H9 (cell line): ENCODE results near the gene CCKAR. TPM values are rescaled to one million over a fixed set of nuclear protein-coding genes. Genes with fewer than 3 reads are reported as not detected.

Source experiments
- DNase-seq: peaks from one replicate; pipeline ENCODE4 v3.0.0-alpha.2; 2017
- H2AFZ ChIP-seq: one replicate; pipeline ENCODE4 v1.6.1; 2013; ENCODE audit warnings: mild to moderate bottlenecking, low read length, control low read depth, moderate library complexity
- H2AK5ac ChIP-seq: 2 replicates; pipeline ENCODE4 v1.6.1; 2013; ENCODE audit warnings: low read length, control low read depth, mixed read lengths; ENCODE audit not compliant: insufficient read length
- H2BK120ac ChIP-seq: one replicate; pipeline ENCODE4 v1.6.1; 2013; ENCODE audit warnings: low read depth, mild to moderate bottlenecking, low read length, control low read depth, inconsistent platforms; ENCODE audit not compliant: poor library complexity, severe bottlenecking
- H2BK12ac ChIP-seq: 2 replicates; pipeline ENCODE4 v1.6.1; 2013; ENCODE audit warnings: low read length, control low read depth, mixed read lengths, low read depth; ENCODE audit not compliant: insufficient read length
- H2BK15ac ChIP-seq: 2 replicates; pipeline ENCODE4 v1.6.1; 2013; ENCODE audit warnings: low read depth, low read length, control low read depth
- H2BK20ac ChIP-seq: one replicate; pipeline ENCODE4 v1.6.1; 2013; ENCODE audit warnings: low read depth, mild to moderate bottlenecking, low read length, control low read depth, inconsistent platforms; ENCODE audit not compliant: poor library complexity, severe bottlenecking
- H2BK5ac ChIP-seq: 2 replicates; pipeline ENCODE4 v1.6.1; 2013; ENCODE audit warnings: low read length, control low read depth, mixed read lengths; ENCODE audit not compliant: insufficient read length
- H3K14ac ChIP-seq: 2 replicates; pipeline ENCODE4 v1.6.1; 2013; ENCODE audit warnings: low read length, control low read depth; ENCODE audit not compliant: insufficient read depth
- H3K18ac ChIP-seq: 2 replicates; pipeline ENCODE4 v1.6.1; 2013; ENCODE audit warnings: low read depth, mild to moderate bottlenecking, mixed read lengths, low read length, control low read depth; ENCODE audit not compliant: insufficient read length
- H3K23ac ChIP-seq: 2 replicates; pipeline ENCODE4 v1.6.1; 2013; ENCODE audit warnings: low read length, control low read depth, mixed read lengths, low read depth; ENCODE audit not compliant: insufficient read length
- H3K23me2 ChIP-seq: 2 replicates; pipeline ENCODE4 v1.6.1; 2013; ENCODE audit warnings: low read depth, mild to moderate bottlenecking, mixed read lengths, low read length, control low read depth; ENCODE audit not compliant: insufficient read length, poor library complexity, severe bottlenecking
- H3K27ac ChIP-seq: 2 replicates; pipeline ENCODE4 v1.5.1; 2013; ENCODE audit warnings: low read length, control low read depth, mixed read lengths, low read depth; ENCODE audit not compliant: insufficient read length
- H3K27me3 ChIP-seq: 2 replicates; pipeline ENCODE4 v1.6.1; 2013; ENCODE audit warnings: low read length, control low read depth, inconsistent platforms; ENCODE audit not compliant: insufficient read depth
- H3K4ac ChIP-seq: 2 replicates; pipeline ENCODE4 v1.6.1; 2013; ENCODE audit warnings: low read depth, mild to moderate bottlenecking, control low read depth, inconsistent platforms, low read length, moderate library complexity
- H3K4me1 ChIP-seq: 2 replicates; pipeline ENCODE4 v1.6.1; 2013; ENCODE audit warnings: low read length, control low read depth, inconsistent platforms; ENCODE audit not compliant: insufficient read depth
- H3K4me2 ChIP-seq: 2 replicates; pipeline ENCODE4 v1.6.1; 2013; ENCODE audit warnings: low read length, control low read depth, mixed read lengths; ENCODE audit not compliant: insufficient read length, insufficient read depth
- H3K56ac ChIP-seq: 2 replicates; pipeline ENCODE4 v1.6.1; 2013; ENCODE audit warnings: low read depth, mild to moderate bottlenecking, mixed read lengths, low read length, control low read depth; ENCODE audit not compliant: insufficient read length
- H3K79me1 ChIP-seq: 2 replicates; pipeline ENCODE4 v1.6.1; 2013; ENCODE audit warnings: low read depth, mild to moderate bottlenecking, moderate library complexity, low read length, control low read depth, inconsistent platforms; ENCODE audit not compliant: insufficient read depth, poor library complexity, severe bottlenecking
- H3K79me2 ChIP-seq: 2 replicates; pipeline ENCODE4 v1.6.1; 2013; ENCODE audit warnings: low read length, control low read depth, inconsistent platforms; ENCODE audit not compliant: insufficient read depth
- H3K9ac ChIP-seq: 2 replicates; pipeline ENCODE4 v1.6.1; 2013; ENCODE audit warnings: low read length, control low read depth, mixed read lengths; ENCODE audit not compliant: insufficient read length; ENCODE audit errors: extremely low read depth
- H3K9me3 ChIP-seq: one replicate; pipeline ENCODE4 v1.6.1; 2013; ENCODE audit warnings: low read depth, low read length, inconsistent platforms; ENCODE audit not compliant: control insufficient read depth
- H3T11ph ChIP-seq: one replicate; pipeline ENCODE4 v1.6.1; 2013; ENCODE audit warnings: mild to moderate bottlenecking, low read length, control low read depth, inconsistent platforms
- H4K20me1 ChIP-seq: one replicate; pipeline ENCODE4 v1.6.1; 2013; ENCODE audit not compliant: control insufficient read depth, insufficient read length, insufficient read depth
- H4K5ac ChIP-seq: 2 replicates; pipeline ENCODE4 v1.6.1; 2013; ENCODE audit warnings: low read depth, mild to moderate bottlenecking, mixed read lengths, low read length, control low read depth; ENCODE audit not compliant: insufficient read length
- H4K8ac ChIP-seq: replicated peaks from 2 replicates; pipeline ENCODE4 v1.6.1; 2013; ENCODE audit warnings: low read length, control low read depth, mixed read lengths, low read depth; ENCODE audit not compliant: insufficient read length
- H4K91ac ChIP-seq: 2 replicates; pipeline ENCODE4 v1.6.1; 2013; ENCODE audit warnings: low read depth, mild to moderate bottlenecking, moderate library complexity, mixed read lengths, low read length, control low read depth; ENCODE audit not compliant: insufficient read length
- H3K27ac Mint-ChIP-seq, 3 experiments: 2 replicates in 2 of 3; 3 replicates in 1 of 3; pipeline ENCODE4 v1.8.0; 2020 to 2021; ENCODE audit warnings: mixed read lengths in 3 of 3, mild to moderate bottlenecking in 1 of 3, moderate library complexity in 1 of 3
- H3K27me3 Mint-ChIP-seq: 2 replicates; pipeline ENCODE4 v1.8.0; 2021; ENCODE audit warnings: low read depth, mild to moderate bottlenecking, moderate library complexity, mixed read lengths
- H3K36me3 Mint-ChIP-seq, 3 experiments: 2 replicates in 2 of 3; 3 replicates in 1 of 3; pipeline ENCODE4 v1.8.0; 2020 to 2021; ENCODE audit warnings: low read depth in 3 of 3, mixed read lengths in 3 of 3; ENCODE audit not compliant: insufficient read depth in 1 of 3
- H3K4me1 Mint-ChIP-seq, 2 experiments: 2 replicates each; pipeline ENCODE4 v1.8.0; 2020; ENCODE audit warnings: mixed read lengths in 2 of 2
- H3K4me3 Mint-ChIP-seq, 2 experiments: 2 replicates in 1 of 2; 3 replicates in 1 of 2; pipeline ENCODE4 v1.8.0; 2020 to 2021; ENCODE audit warnings: mild to moderate bottlenecking in 2 of 2, mixed read lengths in 2 of 2, moderate library complexity in 1 of 2
- H3K9me3 Mint-ChIP-seq, 2 experiments: 2 replicates in 1 of 2; 3 replicates in 1 of 2; pipeline ENCODE4 v1.8.0; 2020; ENCODE audit warnings: mild to moderate bottlenecking in 2 of 2, mixed read lengths in 2 of 2, moderate library complexity in 1 of 2
- WGBS: extraction: QIAGEN DNeasy Blood & Tissue Kit; methylation state at CpG from one replicate; pipeline ENCODE4 v1.1.7; 2013; ENCODE audit warnings: missing lambda C conversion rate, low lambda C conversion rate, mixed read lengths; ENCODE audit not compliant: insufficient read length; ENCODE audit errors: extremely low coverage; 5-methylcytosine and 5-hydroxymethylcytosine counted together
- total RNA-seq: library from RNA; stranded (reverse); gene quantifications from 2 replicates; pipeline ENCODE4 v1.2.1, GENCODE V29; 2021
- TF ChIP-seq, protein P1 (sequence below): fragments of 200-600 bp; sonication (generic); conservative IDR thresholded peaks from 3 replicates; pipeline ENCODE4 v1.8.0; 2021; ENCODE audit warnings: antibody characterized with exemption, mild to moderate bottlenecking

Gene CCKAR
- total RNA-seq, 1 experiment from 2014 or later = not detected

DNA sequence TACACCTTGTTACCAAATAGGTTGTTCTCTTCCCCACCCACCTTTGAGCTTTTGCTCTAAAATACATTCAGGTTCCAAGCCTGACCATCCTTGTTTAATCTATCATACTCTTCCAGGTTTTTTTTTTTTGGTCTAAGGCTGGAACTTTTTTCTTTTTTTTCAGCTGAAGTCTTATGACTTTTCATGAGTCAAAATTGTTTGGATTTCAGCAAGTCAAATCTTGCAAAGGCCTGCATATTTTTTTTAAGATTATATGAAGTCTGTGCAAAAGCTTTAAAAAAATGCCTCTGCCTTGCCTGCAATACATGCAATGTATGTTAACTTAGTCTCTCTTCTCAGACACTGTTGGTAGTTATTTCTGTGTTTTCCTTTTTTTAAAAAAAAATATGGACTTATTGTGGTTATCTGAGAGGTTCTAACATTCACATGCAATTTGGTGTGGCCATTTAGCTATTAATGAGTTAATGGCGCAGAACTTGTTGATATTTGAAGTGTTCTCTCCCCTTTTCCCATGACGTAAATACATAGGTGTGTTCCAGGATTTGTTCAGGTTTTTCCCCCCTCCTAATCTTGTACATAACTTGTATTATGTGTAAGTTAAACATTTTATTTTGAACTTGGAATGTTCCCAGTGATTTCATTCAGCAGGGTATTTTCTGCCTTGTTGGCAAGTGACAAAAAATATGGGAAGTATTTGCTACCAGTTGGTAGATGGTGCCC, 58.7 kb downstream of the CCKAR start:
- Histone ChIP-seq H2BK120ac (no peak overlapping the region), H2BK12ac (no peak overlapping the region), H2BK20ac (no peak overlapping the region), H3K27me3 (no peaks in the 10 kb centered on the region), H3K23me2 (no peaks in the 10 kb centered on the region), H3K79me2 (no peaks in the 10 kb centered on the region), H3K9ac (no peak overlapping the region), H3K4me1 (no peaks in the 10 kb centered on the region), H4K8ac (no peak overlapping the region), H3K56ac (no peak overlapping the region), H3K23ac (no peak overlapping the region), H2BK15ac (no peak overlapping the region), H3K4me2 (no peak overlapping the region), H4K20me1 (no peaks in the 10 kb centered on the region), H2AK5ac (no peak overlapping the region), H3K27ac (no peak overlapping the region), H4K5ac (no peak overlapping the region), H3K79me1 (no peaks in the 10 kb centered on the region), H3K18ac (no peak overlapping the region), H3T11ph (no peak overlapping the region), H3K14ac (no peak overlapping the region), H2AFZ (no peak overlapping the region), H4K91ac (no peak overlapping the region), H2BK5ac (no peak overlapping the region), H3K9me3 (no peaks in the 10 kb centered on the region), H3K4ac (no peak overlapping the region)
- H3K9me3 Mint-ChIP-seq = no peaks in the 10 kb centered on the region
- WGBS = no CpG with 5 or more reads among the region's 2 CpGs
- TF ChIP-seq, protein P1, sequence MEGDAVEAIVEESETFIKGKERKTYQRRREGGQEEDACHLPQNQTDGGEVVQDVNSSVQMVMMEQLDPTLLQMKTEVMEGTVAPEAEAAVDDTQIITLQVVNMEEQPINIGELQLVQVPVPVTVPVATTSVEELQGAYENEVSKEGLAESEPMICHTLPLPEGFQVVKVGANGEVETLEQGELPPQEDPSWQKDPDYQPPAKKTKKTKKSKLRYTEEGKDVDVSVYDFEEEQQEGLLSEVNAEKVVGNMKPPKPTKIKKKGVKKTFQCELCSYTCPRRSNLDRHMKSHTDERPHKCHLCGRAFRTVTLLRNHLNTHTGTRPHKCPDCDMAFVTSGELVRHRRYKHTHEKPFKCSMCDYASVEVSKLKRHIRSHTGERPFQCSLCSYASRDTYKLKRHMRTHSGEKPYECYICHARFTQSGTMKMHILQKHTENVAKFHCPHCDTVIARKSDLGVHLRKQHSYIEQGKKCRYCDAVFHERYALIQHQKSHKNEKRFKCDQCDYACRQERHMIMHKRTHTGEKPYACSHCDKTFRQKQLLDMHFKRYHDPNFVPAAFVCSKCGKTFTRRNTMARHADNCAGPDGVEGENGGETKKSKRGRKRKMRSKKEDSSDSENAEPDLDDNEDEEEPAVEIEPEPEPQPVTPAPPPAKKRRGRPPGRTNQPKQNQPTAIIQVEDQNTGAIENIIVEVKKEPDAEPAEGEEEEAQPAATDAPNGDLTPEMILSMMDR = no peak
- no peak overlapping the region for H3K4me3 Mint-ChIP-seq
- H3K36me3 Mint-ChIP-seq = peaks cover 18 to 91% (median 51%) of the 10 kb centered on the region in 3 experiments; a peak in 6 of 7 replicates
- H3K27ac Mint-ChIP-seq = peak overlapping the region in 2 of 3 experiments; percentile 15 to 24; a peak in 2 of 7 replicates
- no peaks in the 10 kb centered on the region for H3K4me1 Mint-ChIP-seq
- no peak for DNase-seq
- H3K27me3 Mint-ChIP-seq = no peaks in the 10 kb centered on the region

Other genes with a start within 250 kb of the CCKAR start
- gene RBPJ, start 169.5 kb downstream of the CCKAR start, total RNA-seq = 155 and 166 TPM in 2 replicates
- 2.6 and 3.2 TPM in 2 replicates for gene TBC1D19, start 93.6 kb upstream of the CCKAR start, total RNA-seq